MM.1S (cell line): ENCODE measurements around the gene RAB34.

Experiments
- CTCF ChIP-seq: fragments of 300-600 bp; sonication (generic); IDR thresholded peaks from 2 replicates; pipeline ENCODE4 v1.5.1; 2016; ENCODE audit warnings: antibody characterized with exemption, low read length, mixed read lengths
- EZH2 ChIP-seq: fragments of 300-600 bp; sonication (generic); optimal IDR thresholded peaks from 2 replicates; pipeline ENCODE3; 2017; ENCODE audit warnings: low read depth, mild to moderate bottlenecking, antibody characterized with exemption, low read length, mixed read lengths
- EZH2phosphoT487 ChIP-seq: fragments of 300-600 bp; sonication (generic); IDR thresholded peaks from 2 replicates; pipeline ENCODE4 v1.6.1; 2018; ENCODE audit warnings: antibody characterized with exemption, low read length

GRCh38 chr17:28675980-28676379 lies 41.7 kb downstream of the RAB34 start:
- TF ChIP-seq CTCF (peak; percentile 61), EZH2 (no peak), EZH2phosphoT487 (no peak)
